Stimulated activated naive CD4-positive, alpha-beta T cell (primary cell): Measurements from ENCODE around the gene DCAF17.
"Not testable (repeated sequence)": the region's sequence is repeated elsewhere in the genome, so short reads cannot be mapped to it uniquely, and the experiment has no call there.

Experiments used
- DNase-seq, 6 experiments: peaks; one replicate each; lab custom pipeline; 2025; lab: John Stamatoyannopoulos, UW

DCAF17 gene

GRCh38 chr2:171513719-171514160, 79.7 kb downstream of the DCAF17 start:
- DNase-seq: no peak

GRCh38 chr2:171514908-171515582, 81.0 kb downstream of the DCAF17 start:
- DNase-seq: no peak

- no peak for DNase-seq
Observed at GRCh38 chr2:171515672-171516298, 81.8 kb downstream of the DCAF17 start.

GRCh38 chr2:171516793-171517192, 82.8 kb downstream of the DCAF17 start:
- DNase-seq: no peak

- no peak for DNase-seq
Observed at GRCh38 chr2:171520471-171520870, 86.4 kb downstream of the DCAF17 start.

GRCh38 chr2:171521361-171522051, 87.5 kb downstream of the DCAF17 start:
- DNase-seq: no peak

GRCh38 chr2:171522052-171522787, 88.2 kb downstream of the DCAF17 start, which contains the start of gene CYBRD1:
Gene CYBRD1 (plus strand): TSS chr2:171522474. CDS start chr2:171522546, 72 bp downstream.
- no peak for DNase-seq

- DNase-seq: no peak
Observed at GRCh38 chr2:171522788-171523087, 88.7 kb downstream of the DCAF17 start.

- no peak for DNase-seq
Observed at GRCh38 chr2:171523088-171524017, 89.3 kb downstream of the DCAF17 start.

- DNase-seq: no peak
Observed at GRCh38 chr2:171524018-171524401, 90.0 kb downstream of the DCAF17 start.

GRCh38 chr2:171529914-171530313, 95.9 kb downstream of the DCAF17 start:
- no peak for DNase-seq

- DNase-seq: no peak
Observed at GRCh38 chr2:171530378-171530777, 96.4 kb downstream of the DCAF17 start.

GRCh38 chr2:171530859-171531258, 96.8 kb downstream of the DCAF17 start:
- not testable (repeated sequence) for DNase-seq

- DNase-seq: no peak
Observed at GRCh38 chr2:171531291-171531690, 97.3 kb downstream of the DCAF17 start.

- DNase-seq: no peak
Observed at GRCh38 chr2:171531836-171532450, 97.9 kb downstream of the DCAF17 start.

GRCh38 chr2:171533331-171533730, 99.3 kb downstream of the DCAF17 start:
- DNase-seq: no peak
